ENCODE measurements around the gene GRIFIN.

The GRIFIN gene

DNA sequence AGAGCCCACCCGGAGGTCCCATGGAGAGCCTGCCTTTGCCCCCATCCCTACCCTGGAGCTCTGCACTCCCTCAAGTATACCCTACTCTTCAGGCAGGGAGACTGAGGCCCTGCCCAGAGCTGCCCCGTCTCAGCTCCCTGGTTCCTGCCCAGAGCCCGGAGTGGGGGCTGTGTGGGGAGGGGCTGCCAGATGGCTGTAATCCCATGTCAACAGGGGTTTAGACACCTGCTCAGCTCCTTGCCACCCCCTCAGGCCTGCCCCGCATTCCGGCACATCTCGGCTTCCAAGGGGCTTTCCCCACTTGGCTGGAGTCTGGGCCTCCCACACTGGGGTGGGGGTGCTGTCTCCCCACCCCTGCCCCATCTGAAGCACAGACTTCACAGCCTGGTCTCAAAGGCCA lies 22.5 kb upstream of the GRIFIN start:
- Mint-ChIP-seq H3K4me3 (no peak overlapping the region), H3K27me3 (ENCODE audit: low read depth) (peaks cover 6% of the 10 kb centered on the region), H3K4me1 (ENCODE audit: low read depth) (no peaks in the 10 kb centered on the region), H3K36me3 (ENCODE audit: low read depth) (no peaks in the 10 kb centered on the region), H3K9me3 (no peaks in the 10 kb centered on the region), H3K27ac (no peak overlapping the region)
- DNase-seq (ENCODE audit: low spot score): no peak

DNA sequence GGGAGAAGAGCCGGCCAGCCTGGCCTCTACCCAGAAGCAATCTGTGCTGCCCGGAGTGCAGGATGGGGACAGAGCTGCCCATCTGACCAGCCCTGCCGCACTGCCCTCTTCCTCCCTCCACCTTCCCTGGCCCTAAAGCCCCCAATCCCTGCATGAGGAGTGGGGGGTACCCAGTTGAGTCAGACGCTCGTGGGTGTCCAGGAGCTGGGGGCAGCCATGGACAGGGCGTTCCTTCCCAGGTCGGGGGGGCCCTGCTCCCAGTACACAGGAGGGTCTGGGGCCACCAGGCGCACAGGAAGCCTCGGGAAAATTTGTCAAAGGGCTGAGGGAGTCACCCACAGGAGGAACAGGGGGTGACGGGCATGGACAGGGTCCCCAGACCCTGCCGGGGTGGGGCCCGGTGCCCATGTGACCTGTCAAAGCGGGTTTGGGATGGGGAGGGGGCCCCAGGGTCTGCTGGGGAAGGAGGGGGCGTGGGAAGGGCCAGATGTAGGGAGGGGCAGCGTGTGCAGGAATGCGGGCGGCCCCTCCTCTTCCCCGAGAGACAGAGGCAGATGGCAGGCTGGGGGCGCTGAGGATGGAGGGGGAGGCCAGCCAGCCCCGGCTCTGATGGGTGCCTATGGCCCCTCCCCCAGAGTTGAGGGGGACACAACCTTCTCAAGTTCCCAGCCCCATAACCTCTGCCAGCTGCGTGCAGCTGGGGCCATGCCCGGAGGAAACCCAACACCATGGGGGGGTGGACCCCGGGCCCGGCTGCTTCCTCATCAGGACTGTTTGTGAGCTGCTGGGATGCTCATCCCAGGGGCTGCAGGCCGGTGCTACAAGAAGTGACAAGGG lies 21.5 kb upstream of the GRIFIN start:
- peaks cover 8% of the 10 kb centered on the region for H3K27me3 Mint-ChIP-seq (ENCODE audit: low read depth)
- no peaks in the 10 kb centered on the region for H3K36me3 Mint-ChIP-seq (ENCODE audit: low read depth)
- H3K27ac Mint-ChIP-seq: no peak overlapping the region
- H3K9me3 Mint-ChIP-seq: no peaks in the 10 kb centered on the region
- no peak for DNase-seq (ENCODE audit: low spot score)
- H3K4me3 Mint-ChIP-seq: no peak overlapping the region
- no peaks in the 10 kb centered on the region for H3K4me1 Mint-ChIP-seq (ENCODE audit: low read depth)

DNA sequence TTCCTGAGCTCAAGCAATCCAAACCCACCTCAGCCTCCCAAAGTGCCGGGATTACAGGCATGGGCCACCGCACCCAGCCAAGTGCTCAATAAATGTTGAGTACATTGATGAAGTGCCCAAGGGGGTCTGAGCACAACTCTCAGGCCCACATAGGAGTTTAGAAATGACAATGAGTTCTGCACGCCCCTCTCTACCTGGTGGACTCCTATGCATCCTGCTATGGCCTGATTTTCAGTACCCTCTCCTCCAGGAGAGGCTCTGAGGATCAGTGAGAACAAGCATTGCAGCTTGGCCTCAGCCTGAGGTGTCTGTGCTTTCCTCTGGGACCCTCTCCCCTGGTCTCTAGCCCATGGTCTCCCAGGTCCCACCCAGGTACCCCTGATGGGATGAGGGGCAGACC lies 20.9 kb upstream of the GRIFIN start:
- no peak for DNase-seq (ENCODE audit: low spot score)
- H3K27ac Mint-ChIP-seq: no peak overlapping the region
- H3K9me3 Mint-ChIP-seq: peaks cover 2% of the 10 kb centered on the region
- no peaks in the 10 kb centered on the region for H3K4me1 Mint-ChIP-seq (ENCODE audit: low read depth)
- H3K36me3 Mint-ChIP-seq (ENCODE audit: low read depth): no peaks in the 10 kb centered on the region
- peaks cover 8% of the 10 kb centered on the region for H3K27me3 Mint-ChIP-seq (ENCODE audit: low read depth)
- no peak overlapping the region for H3K4me3 Mint-ChIP-seq

DNA sequence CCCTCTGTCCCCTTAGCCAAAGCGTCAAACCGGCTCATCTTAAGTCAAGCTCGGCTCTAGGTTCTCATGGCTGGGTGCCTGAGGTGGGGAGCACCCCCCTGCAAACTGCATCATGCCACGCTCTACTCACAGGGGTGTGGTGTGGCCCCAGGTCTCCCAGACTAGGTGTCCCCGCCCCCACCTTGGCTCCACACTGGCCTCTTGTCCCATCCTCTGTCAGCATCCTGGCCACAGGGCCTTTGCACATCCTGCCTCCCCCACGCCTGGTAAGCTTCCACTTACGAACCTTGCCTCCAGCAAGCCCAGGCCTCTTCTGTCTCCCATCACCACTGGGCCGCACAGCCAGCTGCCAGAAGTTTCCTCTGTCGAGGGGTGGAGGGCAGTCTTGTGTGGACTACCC lies 20.2 kb upstream of the GRIFIN start:
- H3K27me3 Mint-ChIP-seq (ENCODE audit: low read depth): peaks cover 8% of the 10 kb centered on the region
- H3K27ac Mint-ChIP-seq: no peak overlapping the region
- DNase-seq (ENCODE audit: low spot score): no peak
- no peak overlapping the region for H3K4me3 Mint-ChIP-seq
- H3K4me1 Mint-ChIP-seq (ENCODE audit: low read depth): no peaks in the 10 kb centered on the region
- H3K9me3 Mint-ChIP-seq: peaks cover 8% of the 10 kb centered on the region
- H3K36me3 Mint-ChIP-seq (ENCODE audit: low read depth): no peaks in the 10 kb centered on the region

GRCh38 chr7:2495418-2496299 lies 19.5 kb upstream of the GRIFIN start:
- Mint-ChIP-seq H3K9me3 (peaks cover 9% of the 10 kb centered on the region), H3K27ac (no peak overlapping the region), H3K36me3 (ENCODE audit: low read depth) (no peaks in the 10 kb centered on the region), H3K27me3 (ENCODE audit: low read depth) (peaks cover 8% of the 10 kb centered on the region), H3K4me3 (no peak overlapping the region), H3K4me1 (ENCODE audit: low read depth) (no peaks in the 10 kb centered on the region)
- no peak for DNase-seq (ENCODE audit: low spot score)

- no peak for DNase-seq (ENCODE audit: low spot score)
- no peaks in the 10 kb centered on the region for H3K4me1 Mint-ChIP-seq (ENCODE audit: low read depth)
- peaks cover 8% of the 10 kb centered on the region for H3K27me3 Mint-ChIP-seq (ENCODE audit: low read depth)
- no peak overlapping the region for H3K4me3 Mint-ChIP-seq
- H3K27ac Mint-ChIP-seq: no peak overlapping the region
- H3K9me3 Mint-ChIP-seq: peaks cover 9% of the 10 kb centered on the region
- H3K36me3 Mint-ChIP-seq (ENCODE audit: low read depth): no peaks in the 10 kb centered on the region
Observed at GRCh38 chr7:2494191-2495130, 18.3 kb upstream of the GRIFIN start.

- Mint-ChIP-seq H3K27ac (no peak overlapping the region), H3K4me3 (no peak overlapping the region), H3K27me3 (ENCODE audit: low read depth) (peaks cover 7% of the 10 kb centered on the region), H3K9me3 (peaks cover 9% of the 10 kb centered on the region), H3K4me1 (ENCODE audit: low read depth) (no peaks in the 10 kb centered on the region), H3K36me3 (ENCODE audit: low read depth) (no peaks in the 10 kb centered on the region)
- no peak for DNase-seq (ENCODE audit: low spot score)
Observed at GRCh38 chr7:2493205-2494164, 17.3 kb upstream of the GRIFIN start.

- H3K27ac Mint-ChIP-seq: no peak overlapping the region
Observed at GRCh38 chr7:2492038-2492437, 15.8 kb upstream of the GRIFIN start.

DNA sequence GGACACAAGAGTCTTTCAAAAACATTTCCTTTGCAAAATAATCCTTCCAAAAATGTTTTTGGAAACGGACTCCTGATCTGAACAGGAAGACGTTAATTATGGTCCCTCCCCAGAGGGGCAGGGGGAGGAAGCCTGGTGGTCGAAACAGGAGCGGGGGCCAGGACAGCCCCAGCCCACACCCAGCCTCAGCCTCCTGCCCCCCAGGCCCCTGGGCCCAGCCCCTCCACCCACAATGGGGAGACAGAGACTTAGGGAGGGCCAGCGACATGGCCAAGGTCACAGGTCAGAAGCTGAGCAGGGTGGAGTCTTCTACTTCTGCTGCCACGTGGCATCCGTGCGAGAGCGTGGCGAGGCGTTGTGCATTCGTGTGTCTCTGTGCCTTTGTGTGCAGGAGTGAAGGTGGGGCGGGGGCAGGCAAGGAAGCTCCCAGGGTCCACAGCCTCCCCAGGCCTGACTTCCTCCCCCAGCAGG lies 14.0 kb upstream of the GRIFIN start:
- H3K27me3 Mint-ChIP-seq (ENCODE audit: low read depth): peaks cover 2% of the 10 kb centered on the region
- no peaks in the 10 kb centered on the region for H3K36me3 Mint-ChIP-seq (ENCODE audit: low read depth)
- no peak overlapping the region for H3K4me3 Mint-ChIP-seq
- H3K9me3 Mint-ChIP-seq: peaks cover 9% of the 10 kb centered on the region
- DNase-seq (ENCODE audit: low spot score): no peak
- no peaks in the 10 kb centered on the region for H3K4me1 Mint-ChIP-seq (ENCODE audit: low read depth)
- H3K27ac Mint-ChIP-seq: no peak overlapping the region

More at GRCh38 chr7:2492038-2492437, 15.8 kb upstream of the GRIFIN start:
- Mint-ChIP-seq H3K4me1 (ENCODE audit: low read depth) (no peaks in the 10 kb centered on the region), H3K4me3 (no peak overlapping the region), H3K27me3 (ENCODE audit: low read depth) (peaks cover 4% of the 10 kb centered on the region), H3K9me3 (peaks cover 9% of the 10 kb centered on the region), H3K36me3 (ENCODE audit: low read depth) (no peaks in the 10 kb centered on the region)
- DNase-seq (ENCODE audit: low spot score): no peak

DNA sequence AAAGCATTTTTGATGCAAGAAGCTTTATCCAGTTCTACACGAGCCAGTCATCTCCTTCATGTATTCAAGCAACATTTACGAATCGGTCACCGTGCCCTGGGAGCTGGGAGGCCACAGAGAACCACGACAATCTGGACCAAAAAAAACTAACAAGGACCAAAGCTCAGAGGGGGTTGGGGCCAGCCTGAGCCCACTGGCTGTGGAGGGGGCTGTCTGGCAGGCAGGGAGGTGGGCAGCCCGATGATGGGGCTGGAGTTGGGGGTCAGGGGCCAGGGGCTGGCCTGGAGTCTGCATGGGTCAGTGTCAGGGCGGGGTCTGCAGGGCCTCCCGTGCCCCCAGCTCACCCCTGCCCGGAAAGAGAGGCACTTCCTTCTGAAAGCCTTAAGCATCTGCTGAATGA lies 12.5 kb upstream of the GRIFIN start:
- H3K27ac Mint-ChIP-seq: no peak overlapping the region
- H3K27me3 Mint-ChIP-seq (ENCODE audit: low read depth): peaks cover 2% of the 10 kb centered on the region
- H3K4me1 Mint-ChIP-seq (ENCODE audit: low read depth): no peaks in the 10 kb centered on the region
- peaks cover 9% of the 10 kb centered on the region for H3K9me3 Mint-ChIP-seq
- no peak overlapping the region for H3K4me3 Mint-ChIP-seq
- H3K36me3 Mint-ChIP-seq (ENCODE audit: low read depth): no peaks in the 10 kb centered on the region
- DNase-seq (ENCODE audit: low spot score): no peak

- Mint-ChIP-seq H3K4me3 (no peak overlapping the region), H3K9me3 (peaks cover 9% of the 10 kb centered on the region), H3K27ac (no peak overlapping the region), H3K27me3 (ENCODE audit: low read depth) (no peaks in the 10 kb centered on the region), H3K36me3 (ENCODE audit: low read depth) (no peaks in the 10 kb centered on the region), H3K4me1 (ENCODE audit: low read depth) (no peaks in the 10 kb centered on the region)
- no peak for DNase-seq (ENCODE audit: low spot score)
Observed at GRCh38 chr7:2488272-2488645, 12.1 kb upstream of the GRIFIN start.

- Mint-ChIP-seq H3K27ac (no peak overlapping the region), H3K9me3 (peaks cover 14% of the 10 kb centered on the region), H3K27me3 (ENCODE audit: low read depth) (no peaks in the 10 kb centered on the region), H3K4me1 (ENCODE audit: low read depth) (no peaks in the 10 kb centered on the region), H3K36me3 (ENCODE audit: low read depth) (no peaks in the 10 kb centered on the region), H3K4me3 (no peak overlapping the region)
- no peak for DNase-seq (ENCODE audit: low spot score)
Observed at GRCh38 chr7:2487586-2488271, 11.5 kb upstream of the GRIFIN start.
